AG04449 (cell line): ENCODE results near the gene SSBP3.
A peak's percentile ranks its signal among the peaks of the same experiment; 100 is the strongest.

Experiments used
- CTCF ChIA-PET: fragments of 350-600 bp; formaldehyde crosslinking; extraction: SDS; loops from one replicate; lab custom pipeline; 2021; ENCODE audit warnings: antibody characterized with exemption; lab: Yijun Ruan, JAX
- POLR2A ChIA-PET: fragments of 400-600, 350-600 bp; formaldehyde crosslinking; extraction: SDS; loops from one replicate; lab custom pipeline; 2020; ENCODE audit warnings: antibody characterized with exemption, inconsistent platforms; lab: Yijun Ruan, JAX
- DNase-seq: peaks from one replicate; pipeline ENCODE4 v3.0.0-alpha.2; 2010; ENCODE audit warnings: low read depth, low spot score
- H3K4me3 ChIP-seq: 2 replicates; pipeline ENCODE4 v1.5.1; 2011; ENCODE audit warnings: low read depth, mild to moderate bottlenecking, control low read depth, low read length
- TF ChIP-seq, protein P1 (sequence below): IDR thresholded peaks from one replicate; pipeline ENCODE4 v1.5.1; 2011; ENCODE audit warnings: mild to moderate bottlenecking, moderate library complexity, low read length, control low read depth, inconsistent platforms; ENCODE audit not compliant: insufficient read depth; ENCODE audit errors: missing control alignments

The SSBP3 gene

GRCh38 chr1:54439550-54440223, 33.5 kb upstream of the SSBP3 start:
- ChIA-PET CTCF (interaction anchor here (1.0 kb wide), 1 partner anchor 11 kb away, joined by 3 read pairs; no protein-coding TSS in a partner anchor), POLR2A (no interaction called here)
- H3K4me3 ChIP-seq = no peak overlapping the region
- TF ChIP-seq, protein P1, sequence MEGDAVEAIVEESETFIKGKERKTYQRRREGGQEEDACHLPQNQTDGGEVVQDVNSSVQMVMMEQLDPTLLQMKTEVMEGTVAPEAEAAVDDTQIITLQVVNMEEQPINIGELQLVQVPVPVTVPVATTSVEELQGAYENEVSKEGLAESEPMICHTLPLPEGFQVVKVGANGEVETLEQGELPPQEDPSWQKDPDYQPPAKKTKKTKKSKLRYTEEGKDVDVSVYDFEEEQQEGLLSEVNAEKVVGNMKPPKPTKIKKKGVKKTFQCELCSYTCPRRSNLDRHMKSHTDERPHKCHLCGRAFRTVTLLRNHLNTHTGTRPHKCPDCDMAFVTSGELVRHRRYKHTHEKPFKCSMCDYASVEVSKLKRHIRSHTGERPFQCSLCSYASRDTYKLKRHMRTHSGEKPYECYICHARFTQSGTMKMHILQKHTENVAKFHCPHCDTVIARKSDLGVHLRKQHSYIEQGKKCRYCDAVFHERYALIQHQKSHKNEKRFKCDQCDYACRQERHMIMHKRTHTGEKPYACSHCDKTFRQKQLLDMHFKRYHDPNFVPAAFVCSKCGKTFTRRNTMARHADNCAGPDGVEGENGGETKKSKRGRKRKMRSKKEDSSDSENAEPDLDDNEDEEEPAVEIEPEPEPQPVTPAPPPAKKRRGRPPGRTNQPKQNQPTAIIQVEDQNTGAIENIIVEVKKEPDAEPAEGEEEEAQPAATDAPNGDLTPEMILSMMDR = no peak
- DNase-seq = no peak

DNA sequence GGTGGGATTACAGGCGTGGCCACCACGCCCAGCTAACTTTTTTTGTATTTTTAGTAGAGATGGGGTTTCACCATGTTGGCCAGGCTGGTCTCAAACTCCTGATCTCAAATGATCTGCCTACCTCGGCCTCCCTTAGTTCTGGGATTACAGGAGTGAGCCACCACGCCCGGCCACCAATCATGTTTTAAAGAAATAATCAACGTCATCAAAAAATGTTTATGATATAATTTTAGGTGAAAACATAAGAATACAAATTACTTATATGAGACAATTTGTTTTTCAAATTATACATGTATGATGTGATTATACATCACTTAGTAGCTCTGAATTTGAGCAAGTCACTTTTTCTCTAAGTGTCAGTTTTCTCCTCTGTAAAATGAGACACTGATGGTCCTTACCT, 31.6 kb upstream of the SSBP3 start:
- POLR2A ChIA-PET = no interaction called here
- no peak overlapping the region for H3K4me3 ChIP-seq
- TF ChIP-seq, protein P1 = no peak
- DNase-seq = no peak
- CTCF ChIA-PET = no interaction called here

DNA sequence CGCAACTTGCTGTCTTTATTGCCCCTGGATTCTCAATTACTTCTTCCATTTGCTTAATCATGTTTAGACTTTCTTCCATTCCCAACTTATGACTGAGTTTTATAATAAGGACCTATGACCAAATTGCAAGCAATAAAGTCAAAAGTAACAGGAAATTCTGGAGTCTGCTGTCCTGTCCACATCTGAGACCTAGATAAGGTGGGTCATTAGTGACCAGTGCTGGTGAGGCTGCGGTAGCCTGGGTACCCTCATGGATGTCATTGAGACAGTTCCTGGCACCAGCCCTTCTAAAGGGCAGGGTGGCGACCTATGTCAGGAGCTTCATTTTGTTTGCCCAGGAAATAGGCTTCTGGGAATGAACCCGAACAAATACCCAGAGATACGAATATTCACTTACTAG, 30.6 kb upstream of the SSBP3 start:
- TF ChIP-seq, protein P1 = no peak
- CTCF ChIA-PET = no interaction called here
- DNase-seq = no peak
- POLR2A ChIA-PET = no interaction called here
- H3K4me3 ChIP-seq = no peak overlapping the region

- CTCF ChIA-PET = no interaction called here
- TF ChIP-seq, protein P1 = no peak
- POLR2A ChIA-PET = no interaction called here
- DNase-seq = no peak
- no peak overlapping the region for H3K4me3 ChIP-seq
Observed at GRCh38 chr1:54429838-54430237, 23.6 kb upstream of the SSBP3 start.

- CTCF ChIA-PET = interaction anchor here (0.7 to 1.1 kb wide), 2 partner anchors 10 to 156 kb away, joined by 3 read pairs; no protein-coding TSS in a partner anchor
- POLR2A ChIA-PET = no interaction called here
- no peak for DNase-seq
- H3K4me3 ChIP-seq = no peak overlapping the region
- TF ChIP-seq, protein P1 = no peak
Observed at GRCh38 chr1:54428837-54429518, 22.8 kb upstream of the SSBP3 start.

DNA sequence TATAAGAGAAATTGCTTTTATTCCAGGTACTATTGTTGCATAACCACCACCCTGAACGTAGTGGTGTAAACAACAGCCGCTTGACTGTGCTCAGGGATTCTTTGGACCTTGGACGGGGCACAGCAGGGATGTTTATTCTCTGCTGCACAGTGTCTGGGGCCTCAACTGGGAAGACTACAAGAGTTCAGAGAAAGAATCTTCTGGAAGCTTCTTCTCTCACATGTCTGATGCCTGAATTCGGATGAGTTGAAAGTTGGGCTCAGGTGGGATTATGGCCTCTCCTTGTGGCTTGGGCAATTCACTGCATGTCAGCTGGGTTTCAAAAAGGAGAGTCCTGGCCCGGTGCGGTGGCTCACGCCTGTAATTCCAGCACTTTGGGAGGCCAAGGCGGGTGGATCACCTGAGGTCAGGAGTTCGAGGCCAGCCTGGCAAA, 19.0 kb upstream of the SSBP3 start:
- CTCF ChIA-PET = interaction anchor here (1.0 to 1.5 kb wide), 4 partner anchors 9 to 336 kb away, joined by 3 to 4 read pairs (median 3); no protein-coding TSS in a partner anchor

More for the DNA sequence above, 19.0 kb upstream of the SSBP3 start:
- DNase-seq = no peak
- H3K4me3 ChIP-seq = no peak overlapping the region
- POLR2A ChIA-PET = no interaction called here
- TF ChIP-seq, protein P1 = peak; percentile 24
